ENCODE results near the gene TIMM50. TPM values are rescaled to one million over a fixed set of nuclear protein-coding genes. Genes with fewer than 3 reads are reported as not detected.
"Not testable (repeated sequence)": the region's sequence is repeated elsewhere in the genome, so short reads cannot be mapped to it uniquely, and the experiment has no call there.

Gene TIMM50
- total RNA-seq, 1 donor from 2014 or later = 65.3 TPM

DNA sequence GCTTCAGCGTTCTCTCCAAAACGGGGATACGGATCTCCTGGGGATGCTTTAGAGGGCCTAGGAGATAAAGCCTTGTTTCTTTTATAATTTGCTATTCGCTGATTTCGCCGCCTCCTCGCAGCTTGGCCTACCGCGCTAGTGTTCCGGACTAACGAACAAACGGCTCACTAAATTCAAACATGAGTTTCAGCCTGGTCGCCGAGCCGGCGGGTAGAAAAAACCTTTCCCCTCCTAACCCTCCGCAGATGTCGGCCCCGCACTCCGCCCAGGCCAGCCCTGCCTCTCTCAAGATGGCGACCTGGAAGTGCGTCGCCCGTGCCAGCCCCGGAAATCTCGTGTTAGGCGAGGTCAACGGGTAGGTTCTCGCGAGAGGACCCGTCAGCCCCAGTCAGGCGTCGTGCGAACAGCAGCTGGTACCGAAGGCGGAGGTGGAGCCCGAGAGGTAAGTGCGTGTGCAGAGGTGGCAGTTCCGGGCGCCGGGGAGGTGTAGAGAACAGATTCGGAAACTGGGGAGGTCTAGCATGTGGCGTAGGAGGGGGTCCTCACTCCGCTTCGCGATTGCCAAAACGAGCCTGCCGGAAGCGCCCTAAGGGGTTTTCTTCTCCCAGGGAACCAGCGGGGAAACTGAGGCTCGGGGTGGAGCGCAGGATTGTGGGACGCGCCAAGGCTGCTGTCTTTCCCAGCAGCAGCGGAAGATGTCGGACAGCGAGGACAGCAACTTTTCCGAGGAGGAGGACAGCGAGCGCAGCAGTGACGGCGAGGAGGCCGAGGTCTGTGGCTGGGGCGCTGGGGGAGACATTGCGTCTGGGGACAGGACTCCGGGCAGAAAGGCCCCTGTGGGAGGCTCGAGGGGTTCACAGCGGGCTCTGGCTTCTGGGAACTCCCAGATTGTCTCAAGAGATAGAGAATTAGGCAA is 35.2 kb upstream of the TIMM50 start, which contains the start of gene SUPT5H:
TSS of gene SUPT5H (plus strand) at position 387 of the 916 bp plus-strand sequence. CDS start at position 696, 309 bp downstream.
- Histone ChIP-seq H3K36me3 (no peaks in the 10 kb centered on the region), H3K9me3 (no peaks in the 10 kb centered on the region), H3K27me3 (no peaks in the 10 kb centered on the region), H3K27ac (peak within 1 kb of the TSS; percentile 95), H3K4me3 (peak within 1 kb of the TSS; percentile 64 to 97), H3K4me1 (peaks cover 51% of the 10 kb centered on the region)
- intact Hi-C loops (cut with DNase I) = no loop called here
- TF ChIP-seq POLR2AphosphoS5 (IDR thresholded peaks at IDR 0.05; ENCODE audit: insufficient read depth in 1 of 2, low read depth in 1 of 2) = peak; percentile 99 to 100
- TF ChIP-seq, protein P1, sequence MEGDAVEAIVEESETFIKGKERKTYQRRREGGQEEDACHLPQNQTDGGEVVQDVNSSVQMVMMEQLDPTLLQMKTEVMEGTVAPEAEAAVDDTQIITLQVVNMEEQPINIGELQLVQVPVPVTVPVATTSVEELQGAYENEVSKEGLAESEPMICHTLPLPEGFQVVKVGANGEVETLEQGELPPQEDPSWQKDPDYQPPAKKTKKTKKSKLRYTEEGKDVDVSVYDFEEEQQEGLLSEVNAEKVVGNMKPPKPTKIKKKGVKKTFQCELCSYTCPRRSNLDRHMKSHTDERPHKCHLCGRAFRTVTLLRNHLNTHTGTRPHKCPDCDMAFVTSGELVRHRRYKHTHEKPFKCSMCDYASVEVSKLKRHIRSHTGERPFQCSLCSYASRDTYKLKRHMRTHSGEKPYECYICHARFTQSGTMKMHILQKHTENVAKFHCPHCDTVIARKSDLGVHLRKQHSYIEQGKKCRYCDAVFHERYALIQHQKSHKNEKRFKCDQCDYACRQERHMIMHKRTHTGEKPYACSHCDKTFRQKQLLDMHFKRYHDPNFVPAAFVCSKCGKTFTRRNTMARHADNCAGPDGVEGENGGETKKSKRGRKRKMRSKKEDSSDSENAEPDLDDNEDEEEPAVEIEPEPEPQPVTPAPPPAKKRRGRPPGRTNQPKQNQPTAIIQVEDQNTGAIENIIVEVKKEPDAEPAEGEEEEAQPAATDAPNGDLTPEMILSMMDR (IDR thresholded peaks at IDR 0.05) = no peak
- TF ChIP-seq POLR2A (IDR thresholded peaks at IDR 0.05) = peak in 1 of 2 donors; percentile 94
- peak in 1 of 2 donors; percentile 97 for DNase-seq (ENCODE audit: extremely low spot score in 2 of 2)

DNA sequence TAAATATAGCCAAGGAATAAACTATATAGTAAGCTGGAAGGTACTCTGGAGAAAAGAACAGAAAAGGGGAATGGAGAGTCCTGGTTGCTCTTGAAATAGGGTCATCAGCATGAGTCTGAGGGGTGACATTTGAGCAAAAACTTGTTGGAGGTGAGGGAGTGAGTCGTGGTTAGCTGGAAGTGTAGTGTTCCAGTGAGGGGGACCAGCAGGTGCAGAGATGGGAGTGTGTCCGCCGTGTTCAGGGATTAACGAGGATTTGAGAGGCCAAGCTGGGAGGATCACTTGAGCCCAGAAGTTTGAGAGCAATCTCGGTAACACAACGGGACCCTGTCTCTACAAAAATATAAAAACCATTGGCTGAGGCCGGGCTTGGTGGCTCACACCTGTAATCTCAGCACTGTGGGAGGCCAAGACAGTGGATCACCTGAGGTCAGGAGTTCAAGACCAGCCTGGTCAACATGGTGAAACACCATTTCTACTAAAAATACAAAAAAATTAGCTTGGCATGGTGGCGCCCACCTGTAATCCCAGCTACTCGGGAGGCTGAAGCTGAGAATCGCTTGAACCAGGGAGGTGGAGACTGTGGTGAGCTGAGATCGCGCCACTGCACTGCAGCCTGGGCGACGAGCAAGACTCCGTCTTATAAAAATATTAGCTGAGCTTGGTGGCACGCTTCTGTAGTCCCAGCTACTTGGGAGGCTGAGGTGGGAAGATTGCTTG is 34.1 kb upstream of the TIMM50 start:
- Histone ChIP-seq H3K4me1 (peaks cover 51% of the 10 kb centered on the region), H3K27ac (peak overlapping the region; percentile 95), H3K9me3 (no peaks in the 10 kb centered on the region), H3K27me3 (no peaks in the 10 kb centered on the region), H3K4me3 (peak overlapping the region; percentile 64 to 97), H3K36me3 (no peaks in the 10 kb centered on the region)
- TF ChIP-seq, protein P1 (IDR thresholded peaks at IDR 0.05) = no peak
- no peak for TF ChIP-seq POLR2AphosphoS5 (IDR thresholded peaks at IDR 0.05; ENCODE audit: insufficient read depth in 1 of 2, low read depth in 1 of 2)
- no peak for TF ChIP-seq POLR2A (IDR thresholded peaks at IDR 0.05)
- DNase-seq (ENCODE audit: extremely low spot score in 2 of 2) = no peak
- intact Hi-C loops (cut with DNase I) = no loop called here

DNA sequence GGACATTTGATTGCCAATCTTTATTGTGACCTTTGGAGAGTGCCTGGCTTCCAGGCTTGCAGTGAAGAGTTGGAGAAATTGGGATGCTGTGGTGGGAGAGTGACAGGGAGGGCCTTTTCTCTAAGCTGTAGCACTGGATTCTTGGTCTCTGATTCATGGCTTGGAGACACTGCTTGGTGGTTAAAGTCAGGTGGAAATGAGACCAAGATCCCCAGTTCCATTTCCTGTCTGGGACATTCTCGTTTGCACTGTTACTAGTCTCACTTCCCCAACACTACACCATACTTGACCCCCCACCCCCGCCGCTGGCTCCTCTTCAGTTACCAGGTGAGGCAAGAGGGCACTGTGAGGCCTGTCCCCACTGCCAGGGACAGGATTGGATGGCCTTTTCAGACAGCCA is 32.4 kb upstream of the TIMM50 start:
- no peaks in the 10 kb centered on the region for H3K9me3 ChIP-seq
- H3K4me3 ChIP-seq = no peak overlapping the region
- H3K36me3 ChIP-seq = peaks cover 0 to 9% of the 10 kb centered on the region in 2 donors
- TF ChIP-seq, protein P1 (IDR thresholded peaks at IDR 0.05) = no peak
- no peak for TF ChIP-seq POLR2AphosphoS5 (IDR thresholded peaks at IDR 0.05; ENCODE audit: insufficient read depth in 1 of 2, low read depth in 1 of 2)
- intact Hi-C loops (cut with DNase I) = no loop called here
- no peaks in the 10 kb centered on the region for H3K27me3 ChIP-seq
- H3K27ac ChIP-seq = no peak overlapping the region
- no peak for DNase-seq (ENCODE audit: extremely low spot score in 2 of 2)
- peaks cover 57% of the 10 kb centered on the region for H3K4me1 ChIP-seq

DNA sequence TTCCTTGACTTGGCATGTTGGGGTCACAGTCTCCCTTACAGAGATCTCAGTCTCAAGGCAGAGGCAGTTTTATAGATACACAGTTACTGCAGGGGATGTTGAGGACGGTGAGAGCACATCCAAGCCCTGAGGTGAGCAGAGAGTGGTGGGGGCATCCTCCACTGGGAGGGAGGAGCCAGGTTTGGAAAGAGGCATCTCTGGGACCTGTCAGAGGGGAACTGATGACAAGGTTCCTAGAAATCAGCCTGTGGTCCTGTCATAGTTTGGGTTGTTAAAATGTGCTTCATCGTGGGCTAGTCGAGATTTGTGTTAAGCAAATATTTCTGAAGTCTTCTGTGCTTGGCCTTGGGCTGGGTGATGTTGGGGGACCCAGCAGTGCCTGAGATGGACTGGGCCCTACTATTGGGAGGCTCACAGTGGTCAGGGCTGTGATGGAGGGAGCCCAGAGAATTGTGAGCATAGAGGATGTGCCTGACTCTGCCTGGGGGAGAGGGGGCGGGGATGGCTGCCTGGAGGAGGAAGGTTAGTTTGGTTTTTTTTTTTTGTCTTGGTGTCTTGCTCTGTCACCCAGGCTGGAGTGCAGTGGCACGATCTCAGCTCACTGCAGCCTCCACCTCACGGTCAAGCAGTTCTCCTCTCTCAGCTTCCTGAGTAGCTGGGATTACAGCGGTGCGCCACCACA is 31.4 kb upstream of the TIMM50 start:
- intact Hi-C loops (cut with DNase I) = no loop called here
- no peaks in the 10 kb centered on the region for H3K9me3 ChIP-seq
- no peak for TF ChIP-seq POLR2A (IDR thresholded peaks at IDR 0.05)
- TF ChIP-seq, protein P1 (IDR thresholded peaks at IDR 0.05) = no peak
- no peak for TF ChIP-seq POLR2AphosphoS5 (IDR thresholded peaks at IDR 0.05; ENCODE audit: insufficient read depth in 1 of 2, low read depth in 1 of 2)
- no peak overlapping the region for H3K4me3 ChIP-seq
- H3K27ac ChIP-seq = no peak overlapping the region
- peaks cover 53% of the 10 kb centered on the region for H3K4me1 ChIP-seq
- H3K36me3 ChIP-seq = peaks cover 0 to 16% of the 10 kb centered on the region in 2 donors
- no peak for DNase-seq (ENCODE audit: extremely low spot score in 2 of 2)
- H3K27me3 ChIP-seq = no peaks in the 10 kb centered on the region

DNA sequence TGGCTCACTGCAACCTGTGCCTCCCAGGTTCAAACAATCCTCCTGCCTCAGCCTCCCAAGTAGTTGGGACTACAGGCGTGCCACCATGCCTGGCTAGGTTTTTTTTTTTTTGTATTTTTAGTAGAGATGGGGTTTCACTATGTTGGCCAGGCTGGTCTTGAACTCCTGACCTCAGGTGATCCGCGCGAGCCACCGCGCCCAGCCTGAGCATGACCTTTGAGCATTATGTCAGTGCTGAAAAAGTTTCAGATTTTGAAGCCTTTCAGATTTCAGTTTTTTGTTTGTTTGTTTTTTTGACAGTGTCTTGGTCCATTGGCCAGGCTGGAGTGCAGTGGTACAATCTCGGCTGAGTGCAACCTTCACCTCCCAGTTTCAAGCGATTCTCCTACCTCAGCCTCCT is 29.4 kb upstream of the TIMM50 start:
- intact Hi-C loops (cut with DNase I); H3K27ac ChIP-seq; DNase-seq (ENCODE audit: extremely low spot score in 2 of 2); H3K9me3 ChIP-seq; H3K4me3 ChIP-seq; H3K27me3 ChIP-seq: not testable (repeated sequence)
- Histone ChIP-seq H3K4me1 (peaks cover 43% of the 10 kb centered on the region), H3K36me3 (peaks cover 0 to 21% of the 10 kb centered on the region in 2 donors)

Data from vagina (tissue), 2 donors.